Upper lobe of left lung (tissue), 6 donors: ENCODE results near the gene GRIA1. TPM values are rescaled to one million over a fixed set of nuclear protein-coding genes. Genes with fewer than 3 reads are reported as not detected.

Experiments
- ATAC-seq, 2 donors: fragments of 200-7000 bp; cut with Tn5 transposase; one replicate each; pipeline ENCODE4 v1.9.1; 2022; ENCODE audit warnings: mild to moderate bottlenecking in 2 of 2, moderate library complexity in 2 of 2; ENCODE audit not compliant: low FRiP score in 2 of 2
- DNase-seq, 2 donors: peaks; one replicate each; pipeline ENCODE4 v3.0.0-alpha.2; 2019 to 2020
- H3K27ac ChIP-seq, 4 donors: fragments of 200-600 bp; sonication (generic); one replicate each; pipeline ENCODE4 v1.5.1; 2016 to 2019
- H3K27me3 ChIP-seq, 4 donors: fragments of 200-600 bp; sonication (generic); one replicate each; pipeline ENCODE4 v1.5.1; 2017 to 2019
- H3K36me3 ChIP-seq, 4 donors: fragments of 200-600 bp; sonication (generic); one replicate each; pipeline ENCODE4 v1.5.1; 2016 to 2019
- H3K4me1 ChIP-seq, 4 donors: fragments of 200-600 bp; sonication (generic); one replicate each; pipeline ENCODE4 v1.5.1; 2018 to 2019
- H3K4me3 ChIP-seq, 4 donors: fragments of 200-600 bp; sonication (generic); one replicate each; pipeline ENCODE4 v1.5.1; 2017 to 2019; ENCODE audit warnings: mild to moderate bottlenecking in 2 of 4, moderate library complexity in 1 of 4
- H3K9me3 ChIP-seq, 4 donors: fragments of 200-600 bp; sonication (generic); one replicate each; pipeline ENCODE4 v1.5.1; 2018 to 2019
- CTCF ChIP-seq, 6 experiments: fragments of 450-650 bp in 4 of 6; fragments of 200-600 bp in 2 of 6; sonication (generic) in 2 of 6; IDR thresholded peaks; one replicate each; pipeline ENCODE4 v1.5.1; 2016 to 2019; ENCODE audit warnings: antibody characterized with exemption in 6 of 6
- EP300 ChIP-seq, 4 donors: sonication (generic); formaldehyde crosslinking; IDR thresholded peaks; one replicate each; pipeline ENCODE4 v1.5.1; 2017; ENCODE audit warnings: antibody characterized with exemption in 4 of 4, control low read depth in 2 of 4
- POLR2A ChIP-seq, 4 donors: fragments of 450-650 bp; IDR thresholded peaks; one replicate each; pipeline ENCODE4 v1.5.1; 2016 to 2017; ENCODE audit warnings: antibody characterized with exemption in 4 of 4, mild to moderate bottlenecking in 2 of 4
- POLR2AphosphoS5 ChIP-seq, 2 donors: sonication (generic); formaldehyde crosslinking; IDR thresholded peaks; one replicate each; pipeline ENCODE4 v1.5.1; 2017; ENCODE audit warnings: antibody characterized with exemption in 2 of 2
- WGBS, 2 donors: methylation state at CpG; one replicate each; pipeline ENCODE4 v1.1.5; 2017 to 2018; 5-methylcytosine and 5-hydroxymethylcytosine counted together
- total RNA-seq, 6 donors: library from RNA; depleted of rRNA in 4 of 6; stranded (reverse); fragments of >200 nt in 4 of 6; gene quantifications; one replicate each; pipeline versions ENCODE4 v1.1.0 to v1.2.1, GENCODE V29; 2016 to 2021
- donor health status: DM: no; HTN: no; CAD: no; lungs with moderate emphysema.
- donor health status: DM: no; HTN: yes; CAD: no; lungs with severe emphysema.

The GRIA1 gene
- total RNA-seq, 6 donors from 2014 or later = 4.3 to 17.8 (median 9.3) TPM

DNA sequence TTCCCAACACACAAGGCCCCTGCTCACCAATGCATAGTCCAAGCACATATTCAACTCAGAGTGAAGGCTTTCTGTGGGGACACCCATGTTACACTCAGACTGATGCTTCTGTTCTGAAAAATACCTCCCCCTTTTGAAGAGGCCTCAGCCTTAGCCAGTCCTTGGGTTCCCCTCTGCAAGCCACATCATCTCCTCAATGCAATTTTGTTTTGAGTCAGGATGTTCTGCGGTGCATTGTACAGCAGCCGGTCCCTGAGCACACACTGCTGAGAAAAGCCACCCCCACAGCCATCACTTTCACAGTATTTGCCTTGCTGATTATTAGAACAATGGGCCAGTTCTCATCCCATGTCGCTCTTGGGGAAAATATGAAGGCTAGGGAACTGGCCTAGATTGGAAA, 307.0 kb downstream of the GRIA1 start:
- 87 to 89% methylated on average over 3 of the region's 3 CpGs for WGBS, 2 donors
- Histone ChIP-seq H3K27me3 (no peaks in the 10 kb centered on the region), H3K4me3 (no peak overlapping the region), H3K27ac (no peak overlapping the region), H3K4me1 (peaks cover 0 to 4% (median 0%) of the 10 kb centered on the region in 4 donors), H3K36me3 (no peaks in the 10 kb centered on the region), H3K9me3 (no peaks in the 10 kb centered on the region)
- TF ChIP-seq POLR2A (IDR thresholded peaks at IDR 0.05) (no peak), POLR2AphosphoS5 (IDR thresholded peaks at IDR 0.05) (no peak), EP300 (IDR thresholded peaks at IDR 0.05) (no peak), CTCF (IDR thresholded peaks at IDR 0.05) (no peak)
- DNase-seq = no peak
- no peak for ATAC-seq

GRCh38 chr5:153798830-153799229, 308.4 kb downstream of the GRIA1 start:
- no peak overlapping the region for H3K27ac ChIP-seq
- WGBS, 2 donors = 84 to 94% methylated on average over 5 of the region's 5 CpGs
- TF ChIP-seq POLR2A (IDR thresholded peaks at IDR 0.05) (no peak), CTCF (IDR thresholded peaks at IDR 0.05) (no peak), POLR2AphosphoS5 (IDR thresholded peaks at IDR 0.05) (no peak), EP300 (IDR thresholded peaks at IDR 0.05) (no peak)
- no peak for DNase-seq
- H3K4me1 ChIP-seq = peaks cover 0 to 4% (median 0%) of the 10 kb centered on the region in 4 donors
- no peak for ATAC-seq
- no peak overlapping the region for H3K4me3 ChIP-seq
- no peaks in the 10 kb centered on the region for H3K9me3 ChIP-seq
- no peaks in the 10 kb centered on the region for H3K36me3 ChIP-seq
- H3K27me3 ChIP-seq = no peaks in the 10 kb centered on the region

DNA sequence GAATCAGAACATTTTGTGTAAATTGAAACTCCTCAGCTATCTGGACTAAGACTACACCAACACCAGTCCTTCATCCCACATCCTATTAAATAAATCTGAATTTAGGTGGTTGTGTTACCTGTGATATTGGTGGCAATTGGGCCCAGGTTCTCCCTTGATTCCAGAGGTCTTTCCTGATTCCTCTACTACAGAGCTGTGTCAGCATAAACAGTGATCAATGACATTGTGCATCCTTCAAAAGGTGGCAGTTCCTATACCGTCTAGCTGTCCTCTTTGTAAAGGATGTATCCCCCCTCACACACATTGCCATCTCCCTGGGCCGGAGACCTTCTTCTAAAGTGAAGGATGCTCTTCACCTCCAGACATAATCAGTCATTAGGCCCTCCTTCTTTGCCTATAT, 309.0 kb downstream of the GRIA1 start:
- Histone ChIP-seq H3K36me3 (no peaks in the 10 kb centered on the region), H3K9me3 (no peaks in the 10 kb centered on the region), H3K4me1 (peaks cover 0 to 4% (median 0%) of the 10 kb centered on the region in 4 donors), H3K4me3 (no peak overlapping the region), H3K27ac (no peak overlapping the region), H3K27me3 (no peaks in the 10 kb centered on the region)
- WGBS, 2 donors = 86 to 90% methylated on average over 2 of the region's 2 CpGs
- TF ChIP-seq POLR2AphosphoS5 (IDR thresholded peaks at IDR 0.05) (no peak), CTCF (IDR thresholded peaks at IDR 0.05) (no peak)
- DNase-seq (no peak), ATAC-seq (no peak)

GRCh38 chr5:153802050-153802821, 311.8 kb downstream of the GRIA1 start:
- Histone ChIP-seq H3K27me3 (no peaks in the 10 kb centered on the region), H3K27ac (no peak overlapping the region), H3K4me1 (peaks cover 0 to 4% (median 0%) of the 10 kb centered on the region in 4 donors), H3K9me3 (no peaks in the 10 kb centered on the region), H3K4me3 (no peak overlapping the region), H3K36me3 (no peaks in the 10 kb centered on the region)
- WGBS, 2 donors = 84 to 85% methylated on average over 12 of the region's 12 CpGs
- DNase-seq (no peak), ATAC-seq (no peak)
- no peak for TF ChIP-seq EP300 (IDR thresholded peaks at IDR 0.05)
- TF ChIP-seq CTCF (IDR thresholded peaks at IDR 0.05) = no peak
- TF ChIP-seq POLR2A (IDR thresholded peaks at IDR 0.05) = no peak
- TF ChIP-seq POLR2AphosphoS5 (IDR thresholded peaks at IDR 0.05) = no peak

GRCh38 chr5:153807801-153808200, 317.3 kb downstream of the GRIA1 start:
- H3K27ac ChIP-seq = no peak overlapping the region
- no peak for TF ChIP-seq POLR2AphosphoS5 (IDR thresholded peaks at IDR 0.05)
- H3K4me1 ChIP-seq = no peaks in the 10 kb centered on the region
- WGBS, 2 donors = 40 to 75% methylated on average over 2 of the region's 2 CpGs
- DNase-seq (no peak), ATAC-seq (no peak)
- no peaks in the 10 kb centered on the region for H3K27me3 ChIP-seq
- H3K36me3 ChIP-seq = no peaks in the 10 kb centered on the region
- H3K9me3 ChIP-seq = no peaks in the 10 kb centered on the region
- H3K4me3 ChIP-seq = no peak overlapping the region
